Caco-2 (cell line): Measurements from ENCODE around the gene PLET1. TPM values are rescaled to one million over a fixed set of nuclear protein-coding genes. Genes with fewer than 3 reads are reported as not detected.

Experiments used
- BruUV-seq: library from RNA; stranded (reverse); fragments of 400-500 nt; replicated peaks from 2 replicates; lab custom pipeline; 2021; lab: Mats Ljungman, UMichigan
- CTCF ChIA-PET: fragments of 300-600 bp; sonication (Branson Sonifier 250); formaldehyde crosslinking; loops from one replicate; lab custom pipeline; 2022; ENCODE audit warnings: antibody characterized with exemption; lab: Charles Lee
- POLR2A ChIA-PET: fragments of 300-600 bp; sonication (Branson Sonifier 250); formaldehyde crosslinking; loops from one replicate; lab custom pipeline; 2022; ENCODE audit warnings: antibody characterized with exemption; lab: Charles Lee
- DNase-seq, 2 experiments: peaks; one replicate each; pipeline versions ENCODE4 v3.0.0 to v3.0.0-alpha.2; 2020 to 2022
- H3K27me3 ChIP-seq: replicated peaks from 2 replicates; pipeline ENCODE4 v1.6.0; 2011; ENCODE audit warnings: low read length; ENCODE audit not compliant: control insufficient read depth, insufficient read depth
- H3K36me3 ChIP-seq: 2 replicates; pipeline ENCODE4 v1.5.1; 2011; ENCODE audit warnings: low read length; ENCODE audit not compliant: control insufficient read depth, insufficient read depth
- H3K4me1 ChIP-seq: fragments of 250-450 bp; sonication (Bioruptor Pico); 2 replicates; pipeline ENCODE4 v1.5.1; 2020; ENCODE audit warnings: mild to moderate bottlenecking
- H3K4me3 ChIP-seq: 2 replicates; pipeline ENCODE4 v1.5.1; 2011; ENCODE audit warnings: low read depth, mild to moderate bottlenecking, control low read depth, low read length
- H3K9me3 ChIP-seq: fragments of 250-450 bp; sonication (Bioruptor Pico); 2 replicates; pipeline ENCODE4 v1.5.1; 2020; ENCODE audit warnings: mild to moderate bottlenecking, moderate library complexity
- H3K27ac Mint-ChIP-seq: one replicate; pipeline ENCODE4 v1.8.0; 2022; ENCODE audit warnings: mixed read lengths; ENCODE audit not compliant: unreplicated experiment
- H3K27me3 Mint-ChIP-seq: one replicate; pipeline ENCODE4 v1.8.0; 2022; ENCODE audit warnings: mixed read lengths; ENCODE audit not compliant: insufficient read depth, unreplicated experiment
- H3K36me3 Mint-ChIP-seq: one replicate; pipeline ENCODE4 v1.8.0; 2022; ENCODE audit warnings: mild to moderate bottlenecking, mixed read lengths; ENCODE audit not compliant: insufficient read depth, unreplicated experiment
- H3K4me1 Mint-ChIP-seq: one replicate; pipeline ENCODE4 v1.8.0; 2022; ENCODE audit warnings: low read depth, mixed read lengths; ENCODE audit not compliant: unreplicated experiment
- H3K4me3 Mint-ChIP-seq: one replicate; pipeline ENCODE4 v1.8.0; 2022; ENCODE audit warnings: mild to moderate bottlenecking, moderate library complexity, mixed read lengths; ENCODE audit not compliant: unreplicated experiment
- H3K9me3 Mint-ChIP-seq: one replicate; pipeline ENCODE4 v1.8.0; 2022; ENCODE audit warnings: mixed read lengths; ENCODE audit not compliant: unreplicated experiment
- CTCF ChIP-seq, 2 experiments: fragments of 200-600 bp in 1 of 2; IDR thresholded peaks; 1 replicate in 1 of 2; 2 replicates in 1 of 2; pipeline versions ENCODE4 v1.5.1 to v1.8.0; 2011 to 2022; ENCODE audit warnings: antibody characterized with exemption in 1 of 2, control low read depth in 1 of 2, inconsistent platforms in 1 of 2, low read depth in 1 of 2, low read length in 1 of 2, mild to moderate bottlenecking in 1 of 2, moderate library complexity in 1 of 2; ENCODE audit not compliant: insufficient read depth in 1 of 2, severe bottlenecking in 1 of 2, unreplicated experiment in 1 of 2
- intact Hi-C: fragments of 100-400 bp; cut with micrococcal nuclease; formaldehyde crosslinking; loops from one replicate; pipeline ENCODE4 v1.10.0; 2022; ENCODE audit not compliant: unreplicated experiment
- total RNA-seq: library from RNA; stranded (reverse); gene quantifications from 2 replicates; pipeline ENCODE4 v1.2.3, GENCODE V29; 2022

The PLET1 gene
- total RNA-seq, 1 experiment from 2014 or later = not detected

- H3K4me1 Mint-ChIP-seq = peaks cover 22% of the 10 kb centered on the region
- intact Hi-C loops = no loop called here
- no peaks in the 10 kb centered on the region for H3K27me3 Mint-ChIP-seq
- BruUV-seq = no TSS peak
- H3K4me3 ChIP-seq = no peak overlapping the region
- H3K4me3 Mint-ChIP-seq = no peak overlapping the region
- CTCF ChIA-PET = interaction anchor here (1.5 kb wide), 1 partner anchor 48 kb away, joined by 17 read pairs; no protein-coding TSS in a partner anchor
- no peak for TF ChIP-seq CTCF (IDR thresholded peaks at IDR 0.05; ENCODE audit: insufficient read depth in 1 of 2, low read depth in 1 of 2, low read length in 1 of 2, severe bottlenecking in 1 of 2, unreplicated experiment in 1 of 2)
- DNase-seq = no peak
- peaks cover 6% of the 10 kb centered on the region; the same call in 1 of the 2 replicates for H3K36me3 ChIP-seq
- H3K9me3 ChIP-seq = no peaks in the 10 kb centered on the region
- H3K27me3 ChIP-seq = no peaks in the 10 kb centered on the region
- POLR2A ChIA-PET = no interaction called here
- H3K4me1 ChIP-seq = peaks cover 11% of the 10 kb centered on the region; the same call in 1 of the 2 replicates
- H3K9me3 Mint-ChIP-seq = no peaks in the 10 kb centered on the region
- peaks cover 82% of the 10 kb centered on the region for H3K36me3 Mint-ChIP-seq
- H3K27ac Mint-ChIP-seq = no peak overlapping the region
Measured at GRCh38 chr11:112231952-112232351, 28.7 kb downstream of the PLET1 start.

GRCh38 chr11:112229746-112230433 lies 30.8 kb downstream of the PLET1 start:
- Histone ChIP-seq H3K9me3 (no peaks in the 10 kb centered on the region), H3K36me3 (peaks cover 3% of the 10 kb centered on the region; the same call in 1 of the 2 replicates), H3K27me3 (no peaks in the 10 kb centered on the region), H3K4me1 (peaks cover 11% of the 10 kb centered on the region; the same call in 1 of the 2 replicates), H3K4me3 (no peak overlapping the region)
- H3K27me3 Mint-ChIP-seq = no peaks in the 10 kb centered on the region
- no peak overlapping the region for H3K4me3 Mint-ChIP-seq
- TF ChIP-seq CTCF (IDR thresholded peaks at IDR 0.05; ENCODE audit: insufficient read depth in 1 of 2, low read depth in 1 of 2, low read length in 1 of 2, severe bottlenecking in 1 of 2, unreplicated experiment in 1 of 2) = no peak
- ChIA-PET POLR2A (no interaction called here), CTCF (interaction anchor here (1.5 kb wide), 1 partner anchor 50 kb away, joined by 4 read pairs; no protein-coding TSS in a partner anchor)
- no peaks in the 10 kb centered on the region for H3K9me3 Mint-ChIP-seq
- H3K36me3 Mint-ChIP-seq = peaks cover 73% of the 10 kb centered on the region
- intact Hi-C loops = no loop called here
- H3K4me1 Mint-ChIP-seq = peaks cover 16% of the 10 kb centered on the region
- no peak for DNase-seq
- no TSS peak for BruUV-seq
- H3K27ac Mint-ChIP-seq = no peak overlapping the region

- Mint-ChIP-seq H3K27me3 (no peaks in the 10 kb centered on the region), H3K36me3 (peaks cover 68% of the 10 kb centered on the region), H3K27ac (no peak overlapping the region), H3K4me1 (peaks cover 16% of the 10 kb centered on the region), H3K9me3 (no peaks in the 10 kb centered on the region), H3K4me3 (no peak overlapping the region)
- peaks cover 11% of the 10 kb centered on the region; the same call in 1 of the 2 replicates for H3K4me1 ChIP-seq
- DNase-seq = no peak
- ChIA-PET POLR2A (no interaction called here), CTCF (interaction anchor here (1.5 kb wide), 1 partner anchor 51 kb away, joined by 4 read pairs; no protein-coding TSS in a partner anchor)
- intact Hi-C loops = no loop called here
- BruUV-seq = no TSS peak
- peaks cover 3% of the 10 kb centered on the region; the same call in 1 of the 2 replicates for H3K36me3 ChIP-seq
- H3K9me3 ChIP-seq = no peaks in the 10 kb centered on the region
- TF ChIP-seq CTCF (IDR thresholded peaks at IDR 0.05; ENCODE audit: insufficient read depth in 1 of 2, low read depth in 1 of 2, low read length in 1 of 2, severe bottlenecking in 1 of 2, unreplicated experiment in 1 of 2) = no peak
- no peaks in the 10 kb centered on the region for H3K27me3 ChIP-seq
- H3K4me3 ChIP-seq = no peak overlapping the region
Measured at GRCh38 chr11:112229159-112229558, 31.5 kb downstream of the PLET1 start.
